ENCODE results near the gene RBM19. TPM values are rescaled to one million over a fixed set of nuclear protein-coding genes. Genes with fewer than 3 reads are reported as not detected.

The RBM19 gene
- total and polyA plus RNA-seq, 9 donors, result 11.6 to 44.0 (median 33.9) TPM

- H3K4me1 ChIP-seq (ENCODE audit: insufficient read depth), result no peaks in the 10 kb centered on the region
- WGBS, 3 donors, result 43 to 58% (median 56%) methylated on average over 2 of the region's 2 CpGs
- DNase-seq, result no peak
- no peaks in the 10 kb centered on the region for H3K27me3 ChIP-seq
- intact Hi-C loops (cut with DNase I), result loop anchor here in 3 of 4 donors (5.0 to 10.0 kb wide), 3 partner anchors 535 to 1937 kb away; no protein-coding TSS in a partner anchor
- H3K27ac ChIP-seq, result no peak overlapping the region
- TF ChIP-seq CTCF (IDR thresholded peaks at IDR 0.05), result no peak
- no peak for TF ChIP-seq POLR2A (IDR thresholded peaks at IDR 0.05)
- no peak for TF ChIP-seq EP300 (IDR thresholded peaks at IDR 0.05)
- H3K9me3 ChIP-seq, result no peaks in the 10 kb centered on the region
- H3K4me3 ChIP-seq, result no peak overlapping the region
- no peaks in the 10 kb centered on the region for H3K36me3 ChIP-seq
Observed at GRCh38 chr12:113980054-113980453, 13.9 kb upstream of the RBM19 start.

GRCh38 chr12:113978080-113978479 is 12.0 kb upstream of the RBM19 start:
- no peaks in the 10 kb centered on the region for H3K4me1 ChIP-seq (ENCODE audit: insufficient read depth)
- no peak overlapping the region for H3K27ac ChIP-seq
- intact Hi-C loops (cut with DNase I), result no loop called here
- TF ChIP-seq POLR2A (IDR thresholded peaks at IDR 0.05) (no peak), EP300 (IDR thresholded peaks at IDR 0.05) (no peak), CTCF (IDR thresholded peaks at IDR 0.05) (no peak)
- no peaks in the 10 kb centered on the region for H3K36me3 ChIP-seq
- 22 to 45% (median 35%) methylated on average over 1 of the region's 1 CpG for WGBS, 3 donors
- H3K27me3 ChIP-seq, result no peaks in the 10 kb centered on the region
- no peak overlapping the region for H3K4me3 ChIP-seq
- DNase-seq, result no peak
- no peaks in the 10 kb centered on the region for H3K9me3 ChIP-seq

- no peak overlapping the region for H3K27ac ChIP-seq
- no peaks in the 10 kb centered on the region for H3K9me3 ChIP-seq
- DNase-seq, result no peak
- no peaks in the 10 kb centered on the region for H3K27me3 ChIP-seq
- no peaks in the 10 kb centered on the region for H3K36me3 ChIP-seq
- no peak for TF ChIP-seq POLR2A (IDR thresholded peaks at IDR 0.05)
- intact Hi-C loops (cut with DNase I), result no loop called here
- H3K4me1 ChIP-seq (ENCODE audit: insufficient read depth), result no peaks in the 10 kb centered on the region
- no peak overlapping the region for H3K4me3 ChIP-seq
- WGBS, 3 donors, result 65 to 73% (median 68%) methylated on average over 3 of the region's 3 CpGs
Observed at GRCh38 chr12:113974006-113974405, 7.9 kb upstream of the RBM19 start.

DNA sequence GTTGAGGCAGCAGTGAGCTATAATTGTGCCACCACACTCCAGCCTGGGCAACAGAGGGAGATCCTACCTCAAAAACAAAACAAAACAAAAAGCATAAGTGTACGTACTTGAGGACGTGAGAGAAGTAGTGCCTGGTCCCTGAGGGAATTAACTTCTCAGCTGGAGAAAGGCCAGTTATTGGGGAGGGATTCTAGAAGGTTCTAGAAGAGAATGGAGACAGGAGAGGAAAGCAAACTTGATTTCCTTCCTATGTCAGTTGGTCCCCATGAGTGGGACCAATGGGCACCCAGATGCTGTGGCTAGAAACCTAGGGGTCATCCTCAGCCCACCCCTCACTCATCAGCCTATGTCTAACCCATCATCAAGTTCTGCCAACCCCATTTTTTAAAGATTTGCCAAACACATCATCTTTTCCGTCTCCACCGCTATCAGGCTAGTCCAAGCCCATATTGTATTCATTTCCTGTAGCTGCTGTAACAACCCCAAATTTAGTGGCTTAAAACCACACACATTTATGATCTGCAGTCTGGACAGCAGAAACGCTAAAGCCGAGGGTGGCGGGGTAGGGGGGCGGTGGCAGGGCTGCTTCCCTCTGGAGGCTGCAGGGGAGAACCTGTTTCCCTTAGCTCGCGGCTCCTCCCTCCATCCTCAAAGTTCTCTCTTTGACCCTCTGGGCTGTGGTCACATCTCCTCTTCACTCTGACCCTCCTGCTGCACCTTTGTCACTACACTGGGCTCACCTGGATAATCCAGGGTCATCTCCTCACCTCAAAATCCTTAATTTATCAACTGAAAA is 7.2 kb upstream of the RBM19 start:
- H3K36me3 ChIP-seq, result no peaks in the 10 kb centered on the region
- no peak overlapping the region for H3K27ac ChIP-seq
- H3K27me3 ChIP-seq, result no peaks in the 10 kb centered on the region
- intact Hi-C loops (cut with DNase I), result no loop called here
- TF ChIP-seq CTCF (IDR thresholded peaks at IDR 0.05), result no peak
- TF ChIP-seq POLR2A (IDR thresholded peaks at IDR 0.05), result no peak
- TF ChIP-seq EP300 (IDR thresholded peaks at IDR 0.05), result no peak
- no peaks in the 10 kb centered on the region for H3K9me3 ChIP-seq
- H3K4me3 ChIP-seq, result no peak overlapping the region
- H3K4me1 ChIP-seq (ENCODE audit: insufficient read depth), result no peaks in the 10 kb centered on the region
- WGBS, 3 donors, result 76 to 78% (median 77%) methylated on average over 10 of the region's 10 CpGs
- DNase-seq, result no peak

GRCh38 chr12:113971392-113971791 is 5.3 kb upstream of the RBM19 start:
- no peaks in the 10 kb centered on the region for H3K27me3 ChIP-seq
- H3K4me1 ChIP-seq (ENCODE audit: insufficient read depth), result no peaks in the 10 kb centered on the region
- H3K36me3 ChIP-seq, result no peaks in the 10 kb centered on the region
- no peaks in the 10 kb centered on the region for H3K9me3 ChIP-seq
- TF ChIP-seq POLR2A (IDR thresholded peaks at IDR 0.05) (no peak), CTCF (IDR thresholded peaks at IDR 0.05) (no peak), EP300 (IDR thresholded peaks at IDR 0.05) (no peak)
- intact Hi-C loops (cut with DNase I), result no loop called here
- 85 to 88% (median 87%) methylated on average over 4 of the region's 4 CpGs for WGBS, 3 donors
- DNase-seq, result no peak
- H3K27ac ChIP-seq, result no peak overlapping the region
- H3K4me3 ChIP-seq, result no peak overlapping the region
